NCI-H345 (cell line): ENCODE measurements around the gene PDCL3.

ENCODE experiments used
- DNase-seq: peaks from one replicate; lab custom pipeline; 2025; lab: John Stamatoyannopoulos, UW

PDCL3 gene

GRCh38 chr2:100612388-100613000, 49.7 kb downstream of the PDCL3 start:
- DNase-seq, result no peak

GRCh38 chr2:100613719-100614118, 50.9 kb downstream of the PDCL3 start:
- no peak for DNase-seq

GRCh38 chr2:100614455-100615000, 51.7 kb downstream of the PDCL3 start:
- DNase-seq, result no peak

GRCh38 chr2:100615471-100615870, 52.7 kb downstream of the PDCL3 start:
- no peak for DNase-seq

GRCh38 chr2:100615886-100616285, 53.1 kb downstream of the PDCL3 start:
- no peak for DNase-seq

GRCh38 chr2:100616841-100617390, 54.1 kb downstream of the PDCL3 start:
- DNase-seq, result no peak

GRCh38 chr2:100619951-100620350, 57.2 kb downstream of the PDCL3 start:
- no peak for DNase-seq

- DNase-seq, result no peak
Measured at GRCh38 chr2:100620481-100620880, 57.7 kb downstream of the PDCL3 start.

GRCh38 chr2:100621371-100621951, 58.7 kb downstream of the PDCL3 start:
- DNase-seq, result no peak

- no peak for DNase-seq
Measured at GRCh38 chr2:100623033-100623715, 60.4 kb downstream of the PDCL3 start.

GRCh38 chr2:100623930-100624329, 61.1 kb downstream of the PDCL3 start:
- DNase-seq, result no peak

- DNase-seq, result no peak
Measured at GRCh38 chr2:100624536-100624935, 61.7 kb downstream of the PDCL3 start.

- DNase-seq, result peak; percentile 69
Measured at GRCh38 chr2:100625717-100626116, 62.9 kb downstream of the PDCL3 start.
